GM19239 (cell line): ENCODE results near the gene GPR183.

Experiments used
- DNase-seq: peaks from one replicate; pipeline ENCODE4 v3.0.0; 2011; ENCODE audit warnings: low spot score; ENCODE audit not compliant: insufficient read length
- FAIRE-seq: peaks from 2 replicates; lab custom pipeline; 2011; peaks lifted over from hg19 to GRCh38; lab: Jason Lieb, UNC

GPR183 gene

DNA sequence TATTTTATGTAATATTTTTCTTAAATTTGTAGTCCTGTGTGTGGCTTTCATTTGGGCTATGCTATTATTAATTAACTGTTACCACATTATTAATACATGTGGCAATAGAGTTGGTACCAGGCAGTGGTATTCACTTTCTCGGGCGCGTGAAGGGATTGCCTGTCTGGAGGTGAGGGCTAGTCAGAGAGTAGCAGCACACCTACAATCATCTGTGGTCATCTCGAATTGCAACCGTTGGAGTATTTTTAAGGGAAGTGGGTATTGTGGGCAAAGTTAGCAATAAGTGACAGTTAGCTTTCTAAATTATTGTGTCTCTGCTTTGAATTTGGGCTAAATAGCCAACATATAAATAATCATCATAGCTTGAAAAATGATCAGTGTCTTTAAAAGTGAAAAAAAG is 29.0 kb downstream of the GPR183 start:
- FAIRE-seq = peak; percentile 47

DNA sequence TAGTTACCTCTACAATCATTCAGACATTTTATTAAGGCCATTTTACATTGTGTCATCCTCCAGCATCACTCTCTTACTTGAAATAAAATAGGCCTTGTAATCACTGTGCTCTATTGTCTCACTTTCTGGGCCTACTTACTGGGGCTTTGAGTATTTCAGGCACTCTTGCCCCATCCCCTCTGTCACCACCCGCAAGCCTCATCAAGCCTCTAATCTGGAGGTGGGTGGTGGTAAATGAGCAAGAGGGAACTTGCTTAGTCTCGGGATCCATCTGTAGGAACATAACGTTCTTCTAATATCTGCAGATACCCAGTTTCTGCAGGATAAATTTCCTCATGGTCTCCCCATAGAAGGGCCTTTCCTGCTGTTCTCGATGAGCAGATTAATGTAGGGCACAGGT is 29.6 kb downstream of the GPR183 start:
- DNase-seq = no peak
- FAIRE-seq = no peak

More for the DNA sequence above, 29.0 kb downstream of the GPR183 start:
- no peak for DNase-seq

DNA sequence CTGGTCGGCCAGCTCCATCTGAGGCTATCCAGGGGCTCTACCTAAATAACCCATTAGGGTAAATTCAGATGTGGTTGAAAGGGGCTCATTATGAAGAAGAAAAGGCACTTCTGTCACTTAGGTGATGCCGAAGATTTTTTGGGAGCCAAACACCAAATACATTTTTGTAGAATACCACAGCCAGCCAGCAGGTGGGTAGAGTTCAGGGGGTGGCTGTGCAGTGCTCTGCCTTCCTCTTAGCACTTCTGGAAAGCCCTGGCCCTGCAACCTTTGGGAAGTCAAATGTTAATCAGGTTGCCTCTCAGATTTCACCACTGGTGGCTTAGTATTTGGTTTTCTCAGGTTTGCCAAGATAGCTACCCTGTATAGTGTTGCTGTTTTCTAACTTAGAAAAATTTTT is 30.5 kb downstream of the GPR183 start:
- FAIRE-seq (no peak), DNase-seq (no peak)

DNA sequence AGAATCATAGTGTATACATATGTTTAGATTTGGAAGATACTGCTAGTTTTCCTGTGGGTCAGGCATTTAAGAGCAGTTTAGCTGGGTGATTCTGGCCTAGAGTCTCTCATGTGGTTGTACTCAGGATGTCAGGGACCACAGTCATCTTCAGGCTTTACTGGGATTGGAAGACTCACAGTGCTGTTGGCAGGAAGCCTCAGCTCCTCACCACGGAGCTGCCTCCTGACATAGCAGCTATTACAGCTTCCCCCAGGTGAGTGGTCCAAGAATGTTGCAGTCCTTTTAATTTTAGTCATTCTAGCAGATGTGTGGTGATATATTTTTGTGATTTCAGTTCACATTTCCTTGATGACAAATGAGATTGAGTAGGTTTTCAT is 32.1 kb downstream of the GPR183 start:
- FAIRE-seq (no peak), DNase-seq (no peak)

DNA sequence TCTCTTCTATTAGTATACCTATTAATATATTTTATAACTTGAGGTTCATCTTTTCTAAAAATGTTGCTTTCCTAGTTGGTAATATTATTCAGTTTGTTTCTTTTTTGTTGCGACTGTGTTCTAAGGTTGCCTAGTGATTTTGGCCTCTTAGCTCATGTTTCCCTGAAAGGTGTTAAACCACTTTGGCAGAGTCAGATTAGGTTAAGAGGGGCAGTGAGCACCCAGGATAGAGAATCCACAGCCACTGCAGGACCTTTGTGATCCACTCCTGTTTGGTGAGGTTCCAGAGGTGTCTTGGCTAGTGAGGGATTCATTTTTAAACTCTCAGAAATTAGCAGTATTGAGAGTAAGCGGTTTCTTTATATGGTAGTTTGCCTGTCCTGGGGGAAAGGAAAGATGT is 34.1 kb downstream of the GPR183 start:
- FAIRE-seq = peak; percentile 8
- DNase-seq = no peak

DNA sequence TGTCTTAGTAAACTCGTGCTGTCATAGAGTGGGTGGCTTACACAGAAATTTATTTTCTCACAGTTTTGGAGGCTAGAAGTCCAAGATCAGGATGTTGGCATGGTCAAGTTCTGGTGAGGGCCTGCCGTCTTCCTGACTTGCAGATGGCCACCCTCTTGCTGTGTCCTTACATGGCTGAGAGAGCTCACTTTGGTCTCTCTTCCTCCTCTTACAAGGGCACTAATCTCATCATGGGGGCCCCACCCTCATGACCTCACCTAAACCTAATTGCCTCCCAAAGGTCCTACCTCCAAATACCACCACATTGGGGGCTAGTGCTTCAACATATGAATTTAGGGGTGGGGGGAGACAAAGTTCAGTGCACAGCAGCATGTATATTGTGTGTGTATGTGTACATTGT is 34.7 kb downstream of the GPR183 start:
- DNase-seq = no peak
- FAIRE-seq = peak; percentile 57

DNA sequence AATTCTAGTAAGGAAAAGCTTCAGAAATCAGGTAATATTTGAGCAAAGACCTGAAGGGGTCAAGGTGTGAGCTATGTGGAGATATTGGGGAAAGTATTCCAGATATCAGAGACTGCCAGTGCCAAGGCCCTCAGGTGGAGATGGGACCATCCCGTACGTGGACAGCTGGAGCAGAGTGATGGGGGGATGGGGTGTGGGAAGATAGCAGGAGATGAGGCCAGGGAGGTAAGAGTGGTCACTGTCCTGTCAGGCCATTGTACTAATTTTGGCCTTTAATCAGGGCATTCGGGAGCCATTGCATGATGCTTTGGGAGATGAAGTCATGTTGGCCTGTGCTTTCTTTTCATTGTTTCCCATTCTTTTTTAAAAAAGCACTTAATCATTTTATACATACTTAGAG is 36.0 kb downstream of the GPR183 start:
- FAIRE-seq = no peak
- no peak for DNase-seq

DNA sequence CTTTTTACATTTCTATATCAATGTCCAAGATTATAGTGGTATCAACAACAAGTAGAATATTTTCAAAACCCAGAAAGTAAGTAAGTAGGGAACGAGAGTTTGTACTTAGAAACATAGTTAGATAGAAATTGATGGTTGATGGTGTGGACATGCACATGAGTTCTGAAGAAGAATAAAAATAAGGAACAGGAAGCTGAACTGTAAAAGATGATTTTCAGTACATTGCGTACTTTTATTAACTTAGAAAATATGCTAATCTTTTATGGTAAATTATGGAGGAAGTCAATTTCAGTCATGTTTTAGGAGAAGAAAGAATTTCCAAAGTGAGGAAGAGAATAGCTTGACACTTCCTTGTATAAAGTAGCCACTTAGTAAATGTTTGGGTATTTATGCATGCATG is 36.7 kb downstream of the GPR183 start:
- DNase-seq (no peak), FAIRE-seq (peak; percentile 66)

DNA sequence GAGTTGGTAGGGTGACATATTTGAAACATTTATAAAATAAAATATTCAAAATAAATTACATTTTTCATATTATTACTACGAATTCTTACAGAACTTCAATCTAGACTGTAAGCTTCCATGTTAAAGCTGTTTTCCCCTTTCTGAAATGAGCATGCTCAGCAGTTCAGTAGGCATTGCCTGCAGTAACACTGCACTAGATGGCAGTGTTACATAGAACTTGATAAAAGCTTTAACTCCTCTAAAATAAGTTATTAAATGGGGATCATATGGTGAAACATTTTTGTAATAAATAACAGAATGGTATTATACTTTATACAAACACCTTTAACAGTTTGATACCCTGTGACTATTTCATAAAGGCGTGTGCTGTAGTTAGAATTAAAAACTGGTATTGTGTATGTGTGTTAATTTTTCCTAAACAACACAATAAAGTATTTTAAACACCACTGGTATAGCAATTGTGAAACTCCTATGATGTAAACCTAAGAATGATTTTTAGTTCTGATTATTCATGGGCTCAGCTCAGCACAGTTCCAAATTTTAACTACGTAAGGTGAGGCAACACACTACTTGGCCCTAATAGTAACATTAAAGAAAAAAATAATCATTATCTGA is 37.5 kb downstream of the GPR183 start:
- peak; percentile 87 for FAIRE-seq

DNA sequence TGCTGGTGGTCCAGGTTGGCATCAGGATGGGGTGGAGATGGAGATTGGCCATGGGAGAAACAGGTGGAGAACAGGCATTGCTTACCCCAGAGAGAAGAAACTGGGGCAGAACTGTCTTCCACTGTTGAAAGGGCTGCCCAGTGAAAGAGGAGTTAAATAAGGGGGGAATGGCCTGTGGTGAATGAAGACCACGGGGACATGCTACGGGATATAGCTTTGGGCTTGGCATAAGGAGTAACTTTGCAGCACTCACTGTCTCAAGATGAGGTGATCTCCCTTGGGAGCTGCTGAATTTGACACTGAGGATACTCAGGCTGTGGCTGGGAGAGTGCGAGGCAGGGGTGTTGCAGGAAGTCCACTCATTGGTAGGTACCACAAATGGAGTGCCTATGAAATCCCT is 38.4 kb downstream of the GPR183 start:
- DNase-seq (no peak), FAIRE-seq (no peak)

More for the DNA sequence above, 37.5 kb downstream of the GPR183 start:
- DNase-seq = no peak

DNA sequence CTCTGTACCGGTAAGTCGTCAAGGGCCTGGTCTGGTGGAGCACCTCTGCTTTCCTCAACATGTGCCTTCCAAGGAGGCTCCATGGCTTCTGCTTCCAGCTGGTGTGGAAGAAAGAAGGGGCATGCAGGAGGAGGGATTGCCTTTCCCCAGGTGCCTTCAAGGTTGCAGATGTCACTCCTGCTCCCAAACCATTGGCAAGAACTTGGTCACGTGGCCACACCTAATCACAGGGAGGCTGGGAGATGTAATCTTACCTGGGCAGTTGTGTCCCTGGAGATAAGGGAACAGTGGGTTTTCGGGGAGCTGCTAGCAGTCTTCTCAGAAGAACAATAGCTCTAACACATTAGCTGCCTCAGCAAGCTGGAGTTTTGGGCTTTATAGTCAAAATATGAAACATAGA is 39.3 kb downstream of the GPR183 start:
- FAIRE-seq = no peak
- no peak for DNase-seq

DNA sequence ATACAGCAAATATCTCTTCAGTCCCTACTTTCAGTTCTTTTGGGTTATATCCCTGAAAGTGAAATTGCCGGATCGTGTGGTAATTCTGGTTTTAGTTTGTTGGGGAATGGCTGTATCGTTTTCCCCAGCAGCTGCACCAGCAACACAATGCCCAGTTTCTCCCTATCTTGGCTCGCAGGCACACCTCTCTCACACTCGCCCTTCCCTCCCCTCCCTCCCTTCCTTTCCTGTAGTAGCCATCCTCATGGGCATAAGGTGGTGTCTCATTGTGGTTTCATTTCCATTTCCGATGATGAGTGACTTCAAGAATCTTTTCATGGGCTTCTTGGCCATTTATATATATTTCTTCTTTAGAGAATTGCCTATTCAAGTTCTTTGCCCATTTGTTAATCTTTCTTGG is 40.4 kb downstream of the GPR183 start:
- no peak for FAIRE-seq
- DNase-seq = no peak

DNA sequence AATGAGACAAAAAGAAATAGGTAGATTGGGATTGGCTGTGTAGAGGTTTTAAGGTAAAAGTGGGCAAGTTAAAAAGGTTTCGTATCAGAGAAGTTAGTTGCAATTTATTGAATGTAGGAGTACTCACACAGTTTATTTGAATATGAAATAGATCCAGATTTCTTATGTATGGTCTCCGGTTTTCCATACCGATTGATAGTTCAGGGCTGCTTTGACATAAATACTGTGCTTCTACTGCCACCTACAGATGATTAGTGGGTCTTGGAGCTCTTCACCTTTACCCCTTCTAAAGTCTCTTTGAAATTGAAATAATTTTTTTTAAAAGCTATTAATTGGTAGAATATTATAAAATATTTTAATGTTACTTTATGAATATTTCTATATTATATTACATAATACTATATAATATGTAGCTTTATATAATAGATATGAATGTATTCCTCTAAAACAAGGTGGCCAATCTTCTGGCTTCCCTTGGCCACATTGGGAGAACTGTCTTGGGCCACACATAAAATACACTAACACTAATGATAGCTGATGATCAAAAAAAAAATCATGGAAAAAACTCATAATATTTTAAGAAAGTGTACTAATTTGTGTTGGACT is 41.3 kb downstream of the GPR183 start:
- DNase-seq (no peak), FAIRE-seq (peak; percentile 72)

DNA sequence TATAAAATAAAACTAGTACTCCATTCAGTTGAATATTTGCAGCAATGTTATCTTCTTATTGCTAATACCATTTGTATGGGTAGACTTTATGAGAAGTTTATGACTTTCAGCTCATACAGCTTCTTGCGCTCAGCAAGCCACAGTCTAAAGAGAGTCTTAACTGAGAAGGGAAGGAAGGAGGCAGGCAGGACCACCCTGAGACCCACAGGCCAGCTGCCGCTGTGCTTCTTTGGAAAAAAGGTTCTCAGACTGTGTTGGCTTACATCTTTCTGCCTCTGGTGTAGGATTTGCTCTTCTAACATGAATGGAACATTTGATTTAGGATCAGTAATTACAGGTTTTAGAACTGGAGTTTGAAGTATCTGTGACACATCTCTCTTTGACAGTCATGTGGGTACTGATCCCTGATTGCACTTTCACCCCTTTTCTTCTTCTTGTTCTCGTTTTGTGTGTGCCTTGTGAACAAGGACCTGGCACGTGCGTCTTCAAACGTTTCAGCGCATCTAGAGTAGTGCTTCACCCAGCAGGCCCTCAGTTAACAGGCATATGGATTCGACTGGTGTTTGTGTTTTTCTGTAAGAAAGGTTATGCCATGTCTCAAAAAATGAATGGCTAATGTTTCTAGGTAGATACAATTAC is 41.9 kb downstream of the GPR183 start:
- FAIRE-seq = no peak
- no peak for DNase-seq

DNA sequence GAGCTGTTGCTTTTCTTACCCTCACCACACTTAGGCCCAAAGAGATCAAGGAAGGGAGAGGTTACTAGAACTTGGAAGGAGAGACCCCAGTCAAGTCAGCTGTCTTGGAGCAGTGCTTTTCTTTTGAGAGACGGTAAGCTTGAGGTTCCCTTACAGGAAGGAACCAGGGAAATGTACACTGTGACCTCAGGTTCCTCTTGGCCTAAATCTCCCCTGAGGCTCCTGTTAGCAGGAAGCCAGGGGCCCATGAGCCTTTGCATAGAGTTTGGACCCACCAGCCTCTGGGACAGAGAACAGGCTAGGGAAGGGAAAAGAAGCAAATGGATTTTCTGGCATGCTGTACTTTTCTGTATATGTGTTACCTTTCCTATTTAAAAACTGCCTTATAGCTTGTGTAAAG is 43.1 kb downstream of the GPR183 start:
- no peak for DNase-seq
- FAIRE-seq = no peak

DNA sequence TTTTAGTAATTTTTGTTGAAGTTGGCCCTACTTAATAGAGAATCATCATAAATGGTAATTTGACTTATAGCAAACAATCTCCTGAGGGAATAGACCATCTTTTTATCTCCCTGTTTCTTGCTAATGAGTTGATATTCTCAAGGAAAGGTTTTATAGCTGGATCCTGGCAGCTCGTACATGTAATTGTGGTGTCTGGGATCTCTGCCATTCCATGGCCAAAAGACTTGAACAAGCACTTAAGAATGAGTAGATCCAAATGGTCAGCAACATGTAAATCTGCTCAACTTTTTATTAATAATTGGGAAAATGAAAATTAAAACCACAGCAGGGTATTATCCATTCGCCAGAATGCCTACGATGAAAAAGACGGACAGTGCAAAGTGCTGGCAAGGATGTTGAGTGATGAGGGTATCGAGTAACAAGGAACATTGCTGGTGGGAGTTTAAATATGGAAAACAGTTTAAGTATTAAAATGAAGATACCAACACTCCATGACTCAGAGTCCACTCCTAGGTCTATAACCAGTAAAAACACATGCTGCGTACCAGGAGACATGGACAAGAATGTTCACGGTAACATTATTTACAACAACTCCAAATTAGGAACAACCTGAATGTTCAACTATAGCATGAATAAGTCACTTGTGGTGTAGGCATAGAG is 43.9 kb downstream of the GPR183 start:
- no peak for DNase-seq
- no peak for FAIRE-seq

DNA sequence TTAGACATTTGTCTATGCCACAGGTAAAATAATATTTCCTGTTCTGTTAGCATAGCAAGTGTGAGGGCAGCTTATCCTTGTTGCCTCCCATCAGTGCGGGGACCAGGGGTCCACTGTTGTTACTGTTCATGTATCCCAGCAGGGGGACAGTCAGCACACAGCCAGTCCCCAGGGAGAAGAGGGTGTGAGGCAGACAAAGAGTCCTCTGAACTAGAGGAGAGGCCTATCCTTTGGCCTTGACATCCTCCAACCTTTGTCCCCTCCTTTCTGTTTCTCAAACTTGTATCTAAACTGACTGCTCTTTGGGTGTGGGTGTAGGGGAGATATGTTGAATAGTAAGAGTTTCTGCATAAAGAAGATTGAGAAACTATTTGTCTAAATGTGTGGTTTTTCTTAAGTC is 46.1 kb downstream of the GPR183 start:
- DNase-seq (no peak), FAIRE-seq (peak; percentile 11)

DNA sequence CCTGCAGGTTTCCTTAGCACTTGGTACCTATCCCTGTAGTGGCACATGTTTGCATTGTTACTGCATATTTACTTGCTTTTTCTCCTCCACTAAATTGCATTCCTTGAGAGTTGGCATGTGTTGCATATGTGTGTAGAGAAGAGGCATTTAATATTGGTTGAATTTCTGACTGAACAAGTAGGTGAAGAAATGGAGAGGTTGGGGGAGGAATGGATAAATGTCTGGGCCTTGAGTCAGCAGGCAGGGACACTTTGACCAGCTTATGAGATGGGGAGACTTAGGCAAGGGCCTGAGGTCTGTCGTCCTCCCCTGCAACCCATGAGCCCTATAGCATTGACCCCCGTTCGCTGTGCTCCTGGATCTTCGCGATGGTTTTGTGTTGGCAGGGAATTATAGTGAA is 47.0 kb downstream of the GPR183 start:
- FAIRE-seq = peak; percentile 18
- DNase-seq = no peak

DNA sequence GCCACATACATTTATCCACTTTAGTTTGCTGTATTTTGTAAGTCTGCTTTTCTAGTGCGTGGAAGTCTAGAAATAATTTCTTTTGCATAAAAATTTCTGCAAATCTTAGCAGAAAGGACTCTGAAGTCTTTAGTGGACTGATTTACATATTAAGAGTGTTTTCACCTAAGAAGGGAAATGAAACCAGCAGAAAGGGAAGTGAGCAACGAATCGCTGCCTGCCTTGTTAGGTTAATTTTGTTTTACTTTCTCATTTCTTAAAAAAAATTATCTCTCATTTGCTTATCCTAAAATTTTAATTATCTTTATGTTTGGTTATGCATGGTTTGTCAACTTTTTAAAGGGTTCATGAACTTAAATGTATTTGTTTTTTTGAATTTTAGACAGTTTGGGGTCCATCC is 48.3 kb downstream of the GPR183 start:
- FAIRE-seq = peak; percentile 92

DNA sequence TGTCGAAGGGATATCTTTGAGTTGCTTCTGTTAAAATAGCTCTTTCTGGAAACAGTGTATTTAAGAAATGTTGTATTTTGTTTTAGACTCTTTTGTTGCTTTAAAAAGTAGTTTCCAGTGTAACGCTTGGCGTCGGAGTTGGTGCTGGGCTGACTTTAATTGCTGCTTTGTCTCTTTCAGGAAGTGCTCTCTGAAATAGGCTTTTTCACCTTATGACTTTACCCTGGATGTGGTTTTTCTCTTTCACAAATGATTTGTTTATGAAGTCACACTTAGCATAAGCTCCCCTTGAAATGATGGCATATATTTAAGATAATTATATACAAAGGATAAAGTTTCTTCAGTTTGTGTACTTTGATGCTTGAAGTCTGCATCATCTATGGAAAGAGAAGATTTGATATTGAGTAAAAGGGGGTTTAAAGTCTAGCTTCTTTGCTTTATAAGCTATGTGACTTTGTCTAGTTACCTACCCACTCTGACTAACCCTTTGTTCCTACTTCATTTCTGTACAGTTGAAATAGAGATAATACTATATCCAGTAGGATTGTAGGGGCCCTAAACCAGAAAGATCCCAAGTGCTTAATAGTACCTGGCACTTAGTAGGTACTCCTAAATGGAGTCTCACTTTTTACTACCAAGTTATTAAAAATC is 48.9 kb downstream of the GPR183 start, which contains the start of gene GPR18:
Gene GPR18, minus strand, starts transcription at position 170 of the 651 bp plus-strand sequence. CDS start 2,507 bp downstream, outside the sequence.
- peak; percentile 36 for DNase-seq
- peak; percentile 93 for FAIRE-seq

More for the DNA sequence above, 48.3 kb downstream of the GPR183 start:
- DNase-seq = peak; percentile 44

DNA sequence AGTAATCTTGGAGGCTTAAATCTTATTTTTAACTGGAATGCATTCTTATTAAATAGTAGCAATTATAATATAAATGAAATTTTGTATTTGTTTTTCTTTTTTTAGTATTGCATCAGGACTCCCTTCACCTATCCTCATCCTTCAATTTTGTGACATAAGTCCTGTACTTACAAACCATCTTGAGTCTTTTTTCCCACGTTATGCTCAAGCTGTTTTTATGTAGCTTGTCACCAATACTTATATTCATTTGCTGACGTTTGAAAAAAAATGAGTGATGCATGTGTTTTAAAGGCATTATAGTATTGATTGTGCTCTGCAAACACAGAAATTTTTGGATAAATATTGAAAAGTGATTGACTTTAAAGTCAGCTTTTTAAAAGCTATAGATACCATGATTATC is 49.9 kb downstream of the GPR183 start:
- FAIRE-seq (peak; percentile 81), DNase-seq (no peak)
